ENCODE results near the gene FCHSD2.

Gene FCHSD2

GRCh38 chr11:72962084-72962483 is 180.0 kb downstream of the FCHSD2 start:
- no peaks in the 10 kb centered on the region for H3K9me3 ChIP-seq (ENCODE audit: low read length)
- no peaks in the 10 kb centered on the region for H4K20me1 ChIP-seq (ENCODE audit: insufficient read depth, low read length)
- no peaks in the 10 kb centered on the region for H3K9me2 ChIP-seq (ENCODE audit: low read depth, low read length)
- H3K4me2 ChIP-seq (ENCODE audit: low read length) = no peak overlapping the region
- no peak overlapping the region for H3K4me3 ChIP-seq (ENCODE audit: low read depth, low read length, poor library complexity, severe bottlenecking)
- no peak overlapping the region for H3K27ac ChIP-seq (ENCODE audit: low read depth, low read length, poor library complexity, severe bottlenecking)
- H3K27me3 ChIP-seq (ENCODE audit: insufficient read depth, low read length) = no peaks in the 10 kb centered on the region
- no peak overlapping the region for H3K9ac ChIP-seq (ENCODE audit: low read length)
- peaks cover 42% of the 10 kb centered on the region for H3K36me3 ChIP-seq (ENCODE audit: insufficient read depth, low read length)
- no peak overlapping the region for H2AFZ ChIP-seq (ENCODE audit: low read length)
- H3F3A ChIP-seq (ENCODE audit: insufficient read depth, low read length) = no peaks in the 10 kb centered on the region
- H3K79me2 ChIP-seq (ENCODE audit: insufficient read depth, low read length) = no peaks in the 10 kb centered on the region
- TF ChIP-seq CTCF (IDR thresholded peaks at IDR 0.05; ENCODE audit: low read length) = no peak
- TF ChIP-seq EZH2 (IDR thresholded peaks at IDR 0.05; ENCODE audit: borderline replicate concordance, low read length) = no peak
- H3K4me1 ChIP-seq (ENCODE audit: insufficient read depth, low read length, severe bottlenecking) = no peaks in the 10 kb centered on the region

GRCh38 chr11:72959998-72960731 is 182.0 kb downstream of the FCHSD2 start:
- H3K9ac ChIP-seq (ENCODE audit: low read length) = no peak overlapping the region
- no peak overlapping the region for H3K4me3 ChIP-seq (ENCODE audit: low read depth, low read length, poor library complexity, severe bottlenecking)
- H3K4me2 ChIP-seq (ENCODE audit: low read length) = no peak overlapping the region
- H3K9me3 ChIP-seq (ENCODE audit: low read length) = no peaks in the 10 kb centered on the region
- H3K27ac ChIP-seq (ENCODE audit: low read depth, low read length, poor library complexity, severe bottlenecking) = no peak overlapping the region
- no peaks in the 10 kb centered on the region for H3F3A ChIP-seq (ENCODE audit: insufficient read depth, low read length)
- H3K4me1 ChIP-seq (ENCODE audit: insufficient read depth, low read length, severe bottlenecking) = no peaks in the 10 kb centered on the region
- no peaks in the 10 kb centered on the region for H3K27me3 ChIP-seq (ENCODE audit: insufficient read depth, low read length)
- no peaks in the 10 kb centered on the region for H3K79me2 ChIP-seq (ENCODE audit: insufficient read depth, low read length)
- no peaks in the 10 kb centered on the region for H3K9me2 ChIP-seq (ENCODE audit: low read depth, low read length)
- TF ChIP-seq EZH2 (IDR thresholded peaks at IDR 0.05; ENCODE audit: borderline replicate concordance, low read length) (no peak), CTCF (IDR thresholded peaks at IDR 0.05; ENCODE audit: low read length) (no peak)
- H3K36me3 ChIP-seq (ENCODE audit: insufficient read depth, low read length) = peaks cover 36% of the 10 kb centered on the region
- no peaks in the 10 kb centered on the region for H4K20me1 ChIP-seq (ENCODE audit: insufficient read depth, low read length)
- H2AFZ ChIP-seq (ENCODE audit: low read length) = no peak overlapping the region

- H3K4me3 ChIP-seq (ENCODE audit: low read depth, low read length, poor library complexity, severe bottlenecking) = no peak overlapping the region
- no peaks in the 10 kb centered on the region for H3F3A ChIP-seq (ENCODE audit: insufficient read depth, low read length)
- H3K27ac ChIP-seq (ENCODE audit: low read depth, low read length, poor library complexity, severe bottlenecking) = no peak overlapping the region
- H3K9me2 ChIP-seq (ENCODE audit: low read depth, low read length) = no peaks in the 10 kb centered on the region
- no peaks in the 10 kb centered on the region for H3K27me3 ChIP-seq (ENCODE audit: insufficient read depth, low read length)
- no peak overlapping the region for H3K9ac ChIP-seq (ENCODE audit: low read length)
- no peaks in the 10 kb centered on the region for H3K9me3 ChIP-seq (ENCODE audit: low read length)
- H3K4me2 ChIP-seq (ENCODE audit: low read length) = no peak overlapping the region
- no peaks in the 10 kb centered on the region for H4K20me1 ChIP-seq (ENCODE audit: insufficient read depth, low read length)
- peaks cover 30% of the 10 kb centered on the region for H3K36me3 ChIP-seq (ENCODE audit: insufficient read depth, low read length)
- no peaks in the 10 kb centered on the region for H3K4me1 ChIP-seq (ENCODE audit: insufficient read depth, low read length, severe bottlenecking)
- H2AFZ ChIP-seq (ENCODE audit: low read length) = no peak overlapping the region
- no peaks in the 10 kb centered on the region for H3K79me2 ChIP-seq (ENCODE audit: insufficient read depth, low read length)
- TF ChIP-seq EZH2 (IDR thresholded peaks at IDR 0.05; ENCODE audit: borderline replicate concordance, low read length) = no peak
- TF ChIP-seq CTCF (IDR thresholded peaks at IDR 0.05; ENCODE audit: low read length) = no peak
These were observed 183.3 kb downstream of the FCHSD2 start for GRCh38 chr11:72958791-72959190.

Data from OCI-LY1 (cell line).